Measurements from ENCODE around the gene AHCYL2.
"Not testable (repeated sequence)": the region's sequence is repeated elsewhere in the genome, so short reads cannot be mapped to it uniquely, and the experiment has no call there.

The AHCYL2 gene

GRCh38 chr7:129359176-129359575, 134.3 kb downstream of the AHCYL2 start:
- no peak for DNase-seq

GRCh38 chr7:129359638-129360037, 134.8 kb downstream of the AHCYL2 start:
- DNase-seq: no peak

GRCh38 chr7:129361771-129362170, 136.9 kb downstream of the AHCYL2 start:
- no peak for DNase-seq

- no peak for DNase-seq
Measured at GRCh38 chr7:129362496-129362895, 137.7 kb downstream of the AHCYL2 start.

GRCh38 chr7:129367349-129367699, 142.5 kb downstream of the AHCYL2 start:
- DNase-seq: no peak

- DNase-seq: peak; percentile 26 to 63 (median 58)
Measured at GRCh38 chr7:129367700-129368388, 143.0 kb downstream of the AHCYL2 start.

GRCh38 chr7:129368389-129368986, 143.7 kb downstream of the AHCYL2 start:
- no peak for DNase-seq

- not testable (repeated sequence) for DNase-seq
Measured at GRCh38 chr7:129369447-129369846, 144.6 kb downstream of the AHCYL2 start.

GRCh38 chr7:129370812-129371211, 146.0 kb downstream of the AHCYL2 start:
- DNase-seq: no peak

GRCh38 chr7:129371487-129371886, 146.7 kb downstream of the AHCYL2 start:
- no peak for DNase-seq

GRCh38 chr7:129373651-129374428, 149.0 kb downstream of the AHCYL2 start:
- DNase-seq: no peak

- no peak for DNase-seq
Measured at GRCh38 chr7:129375141-129375938, 150.5 kb downstream of the AHCYL2 start.

- peak in 1 of 4 experiments; percentile 0 for DNase-seq
Measured at GRCh38 chr7:129376076-129376777, 151.4 kb downstream of the AHCYL2 start.

- DNase-seq: no peak
Measured at GRCh38 chr7:129376778-129377700, 152.2 kb downstream of the AHCYL2 start.

GRCh38 chr7:129381710-129382484, 157.1 kb downstream of the AHCYL2 start:
- DNase-seq: no peak

- DNase-seq: no peak
Measured at GRCh38 chr7:129383542-129384132, 158.8 kb downstream of the AHCYL2 start.

- no peak for DNase-seq
Measured at GRCh38 chr7:129385116-129385515, 160.3 kb downstream of the AHCYL2 start.

GRCh38 chr7:129385598-129385997, 160.8 kb downstream of the AHCYL2 start:
- no peak for DNase-seq

GRCh38 chr7:129386506-129386905, 161.7 kb downstream of the AHCYL2 start:
- DNase-seq: no peak

GRCh38 chr7:129387537-129387936, 162.7 kb downstream of the AHCYL2 start:
- no peak for DNase-seq
